Astrocyte (in vitro differentiated cells and primary cell): ENCODE measurements around the gene FBXL16. TPM values are rescaled to one million over a fixed set of nuclear protein-coding genes. Genes with fewer than 3 reads are reported as not detected.

Source experiments
- DNase-seq: peaks from one replicate; pipeline ENCODE4 v3.0.0-alpha.2; 2010; ENCODE audit warnings: low read depth
- FAIRE-seq: peaks from 2 replicates; lab custom pipeline; 2011; peaks lifted over from hg19 to GRCh38; lab: Jason Lieb, UNC
- H2AFZ ChIP-seq: 2 replicates; pipeline ENCODE4 v1.6.0; 2012; ENCODE audit warnings: low read depth, low read length, inconsistent platforms
- H3K27ac ChIP-seq: 2 replicates; pipeline ENCODE4 v1.5.1; 2011; ENCODE audit warnings: low read depth, low read length, inconsistent platforms
- H3K27me3 ChIP-seq: 2 replicates; pipeline ENCODE4 v1.6.0; 2011; ENCODE audit warnings: low read length, inconsistent platforms; ENCODE audit not compliant: insufficient read depth
- H3K36me3 ChIP-seq: 2 replicates; pipeline ENCODE4 v1.5.1; 2011; ENCODE audit warnings: low read length, inconsistent platforms; ENCODE audit not compliant: insufficient read depth
- H3K4me1 ChIP-seq: 2 replicates; pipeline ENCODE4 v1.5.1; 2011; ENCODE audit warnings: low read length, inconsistent platforms; ENCODE audit not compliant: insufficient read depth
- H3K4me2 ChIP-seq: 2 replicates; pipeline ENCODE4 v1.6.0; 2012; ENCODE audit warnings: low read length, inconsistent platforms
- H3K4me3 ChIP-seq: 2 replicates; pipeline ENCODE4 v1.5.1; 2011; ENCODE audit warnings: low read depth, mild to moderate bottlenecking, low read length, inconsistent platforms; ENCODE audit not compliant: insufficient read depth
- H3K79me2 ChIP-seq: 2 replicates; pipeline ENCODE4 v1.6.0; 2012; ENCODE audit warnings: mild to moderate bottlenecking, low read length, inconsistent platforms; ENCODE audit not compliant: insufficient read depth
- H3K9ac ChIP-seq: 2 replicates; pipeline ENCODE4 v1.6.0; 2012; ENCODE audit warnings: mild to moderate bottlenecking, low read length, inconsistent platforms
- H3K9me3 ChIP-seq: 2 replicates; pipeline ENCODE4 v1.5.1; 2012; ENCODE audit warnings: low read depth, mild to moderate bottlenecking, low read length, inconsistent platforms; ENCODE audit not compliant: insufficient read depth
- H4K20me1 ChIP-seq: 2 replicates; pipeline ENCODE4 v1.6.0; 2012; ENCODE audit warnings: low read length, inconsistent platforms; ENCODE audit not compliant: insufficient read depth
- H3K27ac Mint-ChIP-seq: one replicate; pipeline ENCODE4 v1.8.0; 2021; ENCODE audit warnings: mild to moderate bottlenecking, mixed read lengths; ENCODE audit not compliant: unreplicated experiment
- H3K27me3 Mint-ChIP-seq: one replicate; pipeline ENCODE4 v1.8.0; 2021; ENCODE audit warnings: low read depth, mixed read lengths; ENCODE audit not compliant: unreplicated experiment
- H3K36me3 Mint-ChIP-seq: one replicate; pipeline ENCODE4 v1.8.0; 2021; ENCODE audit warnings: low read depth, mixed read lengths; ENCODE audit not compliant: unreplicated experiment
- H3K4me1 Mint-ChIP-seq: one replicate; pipeline ENCODE4 v1.8.0; 2021; ENCODE audit warnings: low read depth, mixed read lengths; ENCODE audit not compliant: unreplicated experiment
- H3K4me3 Mint-ChIP-seq: one replicate; pipeline ENCODE4 v1.8.0; 2021; ENCODE audit warnings: mild to moderate bottlenecking, moderate library complexity, mixed read lengths; ENCODE audit not compliant: unreplicated experiment
- H3K9me3 Mint-ChIP-seq: one replicate; pipeline ENCODE4 v1.8.0; 2021; ENCODE audit warnings: mild to moderate bottlenecking, mixed read lengths; ENCODE audit not compliant: unreplicated experiment
- CTCF ChIP-seq: IDR thresholded peaks from 2 replicates; pipeline ENCODE4 v1.5.1; 2011; ENCODE audit warnings: low read depth, mild to moderate bottlenecking, inconsistent platforms, low read length, moderate library complexity; ENCODE audit not compliant: insufficient read depth
- EZH2 ChIP-seq: IDR thresholded peaks from 2 replicates; pipeline ENCODE4 v1.6.1; 2012; ENCODE audit warnings: mild to moderate bottlenecking, low read length, inconsistent platforms; ENCODE audit not compliant: insufficient read depth
- total RNA-seq: library from RNA; stranded (reverse); gene quantifications from 2 replicates; pipeline ENCODE4 v1.2.1, GENCODE V29; 2021

Gene FBXL16
- total RNA-seq, 1 donor from 2014 or later, result 5.2 TPM

GRCh38 chr16:677316-678190, 28.0 kb downstream of the FBXL16 start:
- Histone ChIP-seq H3K27ac (no peak overlapping the region), H4K20me1 (peaks cover 51% of the 10 kb centered on the region), H3K4me2 (no peak overlapping the region), H3K27me3 (no peaks in the 10 kb centered on the region), H3K9ac (no peak overlapping the region), H3K4me1 (peaks cover 26% of the 10 kb centered on the region), H3K4me3 (no peak overlapping the region), H2AFZ (no peak overlapping the region), H3K79me2 (peaks cover 23% of the 10 kb centered on the region), H3K36me3 (peaks cover 3% of the 10 kb centered on the region), H3K9me3 (no peaks in the 10 kb centered on the region)
- Mint-ChIP-seq H3K27me3 (no peaks in the 10 kb centered on the region), H3K36me3 (peaks cover 9% of the 10 kb centered on the region), H3K9me3 (no peaks in the 10 kb centered on the region), H3K27ac (no peak overlapping the region), H3K4me1 (peaks cover 12% of the 10 kb centered on the region), H3K4me3 (no peak overlapping the region)
- FAIRE-seq (no peak), DNase-seq (no peak)
- no peak for TF ChIP-seq EZH2
- no peak for TF ChIP-seq CTCF

GRCh38 chr16:676913-677312, 28.7 kb downstream of the FBXL16 start:
- Mint-ChIP-seq H3K36me3 (peaks cover 8% of the 10 kb centered on the region), H3K4me3 (no peak overlapping the region), H3K27ac (no peak overlapping the region), H3K4me1 (peaks cover 8% of the 10 kb centered on the region), H3K27me3 (no peaks in the 10 kb centered on the region), H3K9me3 (no peaks in the 10 kb centered on the region)
- Histone ChIP-seq H3K27ac (no peak overlapping the region), H3K9me3 (no peaks in the 10 kb centered on the region), H3K79me2 (peaks cover 17% of the 10 kb centered on the region), H3K4me3 (no peak overlapping the region), H3K9ac (no peak overlapping the region), H2AFZ (no peak overlapping the region), H3K36me3 (peaks cover 2% of the 10 kb centered on the region), H3K27me3 (no peaks in the 10 kb centered on the region), H3K4me1 (peaks cover 22% of the 10 kb centered on the region), H4K20me1 (peaks cover 51% of the 10 kb centered on the region), H3K4me2 (no peak overlapping the region)
- TF ChIP-seq CTCF (no peak), EZH2 (no peak)
- no peak for FAIRE-seq
- no peak for DNase-seq

GRCh38 chr16:676565-676902, 29.1 kb downstream of the FBXL16 start:
- H3K9ac ChIP-seq, result no peak overlapping the region
- peaks cover 13% of the 10 kb centered on the region for H3K79me2 ChIP-seq
- no peak overlapping the region for H3K27ac Mint-ChIP-seq
- H4K20me1 ChIP-seq, result peaks cover 47% of the 10 kb centered on the region
- no peaks in the 10 kb centered on the region for H3K36me3 ChIP-seq
- FAIRE-seq, result no peak
- no peak for DNase-seq
- peaks cover 18% of the 10 kb centered on the region for H3K4me1 ChIP-seq
- no peaks in the 10 kb centered on the region for H3K9me3 ChIP-seq
- no peak overlapping the region for H3K4me3 ChIP-seq
- peaks cover 4% of the 10 kb centered on the region for H3K4me1 Mint-ChIP-seq
- no peak overlapping the region for H3K4me3 Mint-ChIP-seq
- H2AFZ ChIP-seq, result no peak overlapping the region
- no peak overlapping the region for H3K4me2 ChIP-seq
- H3K36me3 Mint-ChIP-seq, result peaks cover 4% of the 10 kb centered on the region
- no peak overlapping the region for H3K27ac ChIP-seq
- TF ChIP-seq CTCF (no peak), EZH2 (no peak)
- H3K27me3 Mint-ChIP-seq, result no peaks in the 10 kb centered on the region
- no peaks in the 10 kb centered on the region for H3K9me3 Mint-ChIP-seq
- no peaks in the 10 kb centered on the region for H3K27me3 ChIP-seq
